GM12892 (cell line): ENCODE measurements around the gene PLA2G2F.

Experiments
- POLR2A ChIP-seq: IDR thresholded peaks from 2 replicates; pipeline ENCODE4 v1.6.1; 2011; ENCODE audit warnings: low read depth, low read length, control low read depth
- POLR2AphosphoS5 ChIP-seq: IDR thresholded peaks from 2 replicates; pipeline ENCODE4 v1.6.1; 2011; ENCODE audit warnings: low read depth, low read length, control low read depth

- no peak for TF ChIP-seq POLR2AphosphoS5
- TF ChIP-seq POLR2A = no peak
These were observed 4.2 kb downstream of the PLA2G2F start for GRCh38 chr1:20143318-20143717.
